ENCODE data around the gene PCDHGA5. TPM values are rescaled to one million over a fixed set of nuclear protein-coding genes. Genes with fewer than 3 reads are reported as not detected.
"Not testable (repeated sequence)": the region's sequence is repeated elsewhere in the genome, so short reads cannot be mapped to it uniquely, and the experiment has no call there.

PCDHGA5 gene
- total RNA-seq, 4 donors from 2014 or later = 8.2 to 13.2 (median 12.1) TPM

DNA sequence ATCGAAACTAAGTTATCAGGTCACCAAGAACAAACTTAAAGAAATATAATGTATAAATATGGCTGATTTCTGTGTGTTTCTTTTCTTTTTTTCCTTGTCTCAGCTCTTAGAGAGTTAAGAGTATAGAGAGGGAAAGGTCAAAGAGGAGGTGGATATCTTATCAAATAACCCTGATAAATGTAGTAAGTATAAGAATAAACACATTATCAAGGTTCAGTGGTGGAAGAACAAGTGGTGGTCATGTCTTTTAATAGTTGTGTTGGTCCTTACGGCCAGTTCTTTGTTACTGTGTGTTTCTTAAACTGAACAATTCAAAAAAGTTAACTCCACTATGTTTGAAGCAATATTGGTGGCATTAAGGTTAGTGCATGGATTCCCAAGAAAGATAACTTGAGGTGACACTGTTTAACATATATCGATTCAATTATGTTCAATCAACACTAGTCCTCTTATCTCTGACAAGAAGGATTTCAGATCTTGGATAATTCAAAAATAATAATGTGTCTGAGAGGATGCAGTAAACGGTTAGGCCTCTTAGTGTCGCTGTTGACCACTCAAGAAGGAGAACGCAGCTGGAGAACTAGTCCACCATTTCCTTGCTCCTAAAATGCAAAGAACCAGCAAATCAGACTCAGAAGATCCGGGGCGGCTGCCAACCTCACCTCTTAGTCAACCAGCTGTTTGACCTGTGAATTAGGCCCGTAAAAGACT is 20.6 kb upstream of the PCDHGA5 start, which contains the start of gene PCDHGA3:
Gene PCDHGA3, plus strand, starts transcription at position 588 of the 711 bp plus-strand sequence. CDS start 205 bp downstream, outside the sequence.
- 25 to 31% methylated on average over 9 of the region's 9 CpGs for WGBS, 2 donors
- H3K4me3 ChIP-seq = peak within 1 kb of the TSS in 2 of 4 donors; percentile 9 to 29
- peaks cover 0 to 8% (median 0%) of the 10 kb centered on the region in 3 donors for H3K36me3 ChIP-seq
- H3K27ac ChIP-seq = no peak within 1 kb of the TSS
- peaks cover 7 to 100% (median 48%) of the 10 kb centered on the region in 4 donors for H3K9me3 ChIP-seq
- DNase-seq (ENCODE audit: low spot score in 2 of 2) = no peak
- TF ChIP-seq, protein P1, sequence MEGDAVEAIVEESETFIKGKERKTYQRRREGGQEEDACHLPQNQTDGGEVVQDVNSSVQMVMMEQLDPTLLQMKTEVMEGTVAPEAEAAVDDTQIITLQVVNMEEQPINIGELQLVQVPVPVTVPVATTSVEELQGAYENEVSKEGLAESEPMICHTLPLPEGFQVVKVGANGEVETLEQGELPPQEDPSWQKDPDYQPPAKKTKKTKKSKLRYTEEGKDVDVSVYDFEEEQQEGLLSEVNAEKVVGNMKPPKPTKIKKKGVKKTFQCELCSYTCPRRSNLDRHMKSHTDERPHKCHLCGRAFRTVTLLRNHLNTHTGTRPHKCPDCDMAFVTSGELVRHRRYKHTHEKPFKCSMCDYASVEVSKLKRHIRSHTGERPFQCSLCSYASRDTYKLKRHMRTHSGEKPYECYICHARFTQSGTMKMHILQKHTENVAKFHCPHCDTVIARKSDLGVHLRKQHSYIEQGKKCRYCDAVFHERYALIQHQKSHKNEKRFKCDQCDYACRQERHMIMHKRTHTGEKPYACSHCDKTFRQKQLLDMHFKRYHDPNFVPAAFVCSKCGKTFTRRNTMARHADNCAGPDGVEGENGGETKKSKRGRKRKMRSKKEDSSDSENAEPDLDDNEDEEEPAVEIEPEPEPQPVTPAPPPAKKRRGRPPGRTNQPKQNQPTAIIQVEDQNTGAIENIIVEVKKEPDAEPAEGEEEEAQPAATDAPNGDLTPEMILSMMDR (IDR thresholded peaks at IDR 0.05) = peak in 2 of 5 experiments; percentile 14 to 25
- no peak for TF ChIP-seq POLR2A (IDR thresholded peaks at IDR 0.05)
- no peaks in the 10 kb centered on the region for H3K4me1 ChIP-seq
- no peaks in the 10 kb centered on the region for H3K27me3 ChIP-seq

DNA sequence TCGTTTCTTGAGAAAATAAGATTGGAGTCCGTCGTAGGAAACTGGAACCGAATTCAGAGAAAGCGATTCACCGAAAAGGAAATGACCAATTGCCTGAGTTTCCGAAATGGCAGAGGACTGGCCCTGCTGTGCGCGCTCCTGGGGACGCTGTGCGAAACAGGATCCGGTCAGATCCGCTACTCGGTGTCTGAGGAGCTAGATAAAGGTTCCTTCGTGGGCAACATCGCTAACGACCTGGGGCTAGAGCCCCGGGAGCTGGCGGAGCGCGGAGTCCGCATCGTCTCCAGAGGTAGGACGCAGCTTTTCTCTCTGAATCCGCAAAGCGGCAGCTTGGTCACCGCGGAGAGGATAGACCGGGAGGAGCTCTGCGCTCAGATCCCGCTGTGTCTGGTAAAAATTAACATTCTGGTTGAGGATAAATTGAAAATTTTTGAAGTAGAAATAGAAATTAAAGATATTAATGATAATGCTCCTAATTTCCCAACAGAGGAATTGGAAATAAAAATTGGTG is 20.0 kb upstream of the PCDHGA5 start:
- Histone ChIP-seq H3K36me3 (peaks cover 0 to 12% (median 0%) of the 10 kb centered on the region in 3 donors), H3K27me3 (no peaks in the 10 kb centered on the region), H3K4me3 (peak overlapping the region in 2 of 4 donors; percentile 9 to 29), H3K4me1 (no peaks in the 10 kb centered on the region), H3K9me3 (peaks cover 4 to 100% (median 45%) of the 10 kb centered on the region in 4 donors), H3K27ac (no peak overlapping the region)
- no peak for DNase-seq (ENCODE audit: low spot score in 2 of 2)
- 28% methylated on average over 31 of the region's 31 CpGs for WGBS, 2 donors
- TF ChIP-seq POLR2A (IDR thresholded peaks at IDR 0.05) (no peak), EP300 (IDR thresholded peaks at IDR 0.05) (no peak)
- TF ChIP-seq, protein P1 (IDR thresholded peaks at IDR 0.05) = no peak

DNA sequence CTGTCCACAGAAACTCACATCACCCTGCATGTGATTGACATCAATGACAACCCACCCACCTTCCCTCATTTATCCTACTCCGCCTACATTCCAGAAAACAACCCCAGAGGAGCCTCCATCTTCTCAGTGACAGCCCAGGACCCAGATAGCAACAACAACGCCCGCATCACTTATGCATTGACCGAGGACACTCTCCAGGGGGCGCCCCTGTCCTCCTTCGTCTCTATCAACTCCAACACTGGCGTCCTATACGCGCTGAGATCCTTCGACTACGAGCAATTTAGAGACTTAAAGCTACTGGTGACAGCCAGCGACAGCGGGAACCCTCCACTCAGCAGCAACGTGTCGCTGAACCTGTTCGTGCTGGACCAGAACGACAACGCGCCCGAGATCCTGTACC is 18.6 kb upstream of the PCDHGA5 start:
- DNase-seq (ENCODE audit: low spot score in 2 of 2) = no peak
- TF ChIP-seq, protein P1 (IDR thresholded peaks at IDR 0.05) = no peak
- TF ChIP-seq POLR2A (IDR thresholded peaks at IDR 0.05) (no peak), EP300 (IDR thresholded peaks at IDR 0.05) (no peak)
- H3K27ac ChIP-seq = no peak overlapping the region
- H3K9me3 ChIP-seq = peaks cover 4 to 100% (median 45%) of the 10 kb centered on the region in 4 donors
- H3K4me1 ChIP-seq = no peaks in the 10 kb centered on the region
- H3K27me3 ChIP-seq = no peaks in the 10 kb centered on the region
- WGBS, 2 donors = 49% methylated on average over 11 to 13 of the region's 20 CpGs
- H3K36me3 ChIP-seq = peaks cover 0 to 20% (median 0%) of the 10 kb centered on the region in 3 donors
- no peak overlapping the region for H3K4me3 ChIP-seq

DNA sequence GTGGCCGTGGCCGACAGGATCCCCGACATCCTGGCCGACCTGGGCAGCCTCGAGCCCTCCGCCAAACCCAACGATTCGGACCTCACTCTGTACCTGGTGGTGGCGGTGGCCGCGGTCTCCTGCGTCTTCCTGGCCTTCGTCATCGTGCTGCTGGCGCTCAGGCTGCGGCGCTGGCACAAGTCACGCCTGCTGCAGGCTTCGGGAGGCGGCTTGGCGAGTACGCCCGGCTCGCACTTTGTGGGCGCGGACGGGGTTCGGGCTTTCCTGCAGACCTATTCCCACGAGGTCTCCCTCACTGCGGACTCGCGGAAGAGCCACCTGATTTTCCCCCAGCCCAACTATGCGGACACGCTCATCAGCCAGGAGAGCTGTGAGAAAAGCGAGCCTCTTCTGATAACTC is 17.9 kb upstream of the PCDHGA5 start:
- H3K27ac ChIP-seq; H3K27me3 ChIP-seq; DNase-seq (ENCODE audit: low spot score in 2 of 2); H3K4me1 ChIP-seq; H3K4me3 ChIP-seq: not testable (repeated sequence)
- H3K9me3 ChIP-seq = peaks cover 4 to 100% (median 47%) of the 10 kb centered on the region in 4 donors
- H3K36me3 ChIP-seq = peaks cover 0 to 23% (median 0%) of the 10 kb centered on the region in 3 donors
- 53 to 68% methylated on average over 24 to 26 of the region's 35 CpGs for WGBS, 2 donors

DNA sequence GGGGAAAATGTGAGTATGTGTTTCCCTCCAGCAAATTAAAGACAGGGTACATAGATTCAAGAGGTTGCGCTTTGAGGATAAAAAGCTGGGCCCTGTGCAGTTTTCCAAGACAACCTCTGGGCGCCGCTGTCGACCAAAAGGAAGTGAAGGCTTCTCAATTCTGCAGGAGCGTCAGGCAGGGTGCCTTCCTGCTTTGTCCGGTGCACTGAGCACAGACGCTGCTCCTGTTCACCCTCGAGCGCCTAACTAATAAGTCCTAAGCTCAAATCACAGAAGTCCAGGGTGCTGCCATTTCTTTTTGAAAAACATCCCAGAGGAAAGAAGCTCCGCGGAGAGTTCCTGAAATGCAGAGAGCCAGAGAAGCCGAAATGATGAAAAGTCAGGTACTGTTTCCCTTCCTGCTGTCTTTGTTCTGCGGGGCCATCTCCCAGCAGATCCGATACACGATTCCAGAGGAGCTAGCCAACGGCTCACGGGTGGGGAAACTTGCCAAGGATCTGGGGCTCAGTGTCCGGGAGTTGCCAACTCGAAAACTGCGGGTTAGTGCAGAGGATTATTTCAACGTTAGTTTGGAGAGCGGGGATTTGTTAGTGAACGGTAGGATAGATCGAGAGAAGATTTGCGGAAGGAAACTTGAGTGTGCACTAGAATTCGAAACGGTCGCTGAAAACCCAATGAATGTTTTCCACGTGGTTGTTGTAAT is 13.9 kb upstream of the PCDHGA5 start, which contains the start of gene PCDHGB1:
Gene PCDHGB1, plus strand, starts transcription at position 183 of the 703 bp plus-strand sequence. Its CDS starts 162 bp downstream, at position 345.
- WGBS, 2 donors = 28 to 36% methylated on average over 29 of the region's 29 CpGs
- no peak for DNase-seq (ENCODE audit: low spot score in 2 of 2)
- peak within 1 kb of the TSS in 1 of 4 donors; percentile 2 for H3K4me3 ChIP-seq

More for the DNA sequence above, 13.9 kb upstream of the PCDHGA5 start, which contains the start of gene PCDHGB1:
- Histone ChIP-seq H3K27me3 (no peaks in the 10 kb centered on the region), H3K9me3 (peaks cover 4 to 99% (median 43%) of the 10 kb centered on the region in 4 donors), H3K27ac (no peak within 1 kb of the TSS), H3K36me3 (peaks cover 0 to 28% (median 0%) of the 10 kb centered on the region in 3 donors), H3K4me1 (no peaks in the 10 kb centered on the region)
- no peak for TF ChIP-seq POLR2A (IDR thresholded peaks at IDR 0.05)
- TF ChIP-seq EP300 (IDR thresholded peaks at IDR 0.05) = no peak
- TF ChIP-seq, protein P1 (IDR thresholded peaks at IDR 0.05) = peak in 2 of 5 experiments; percentile 8 to 10
